ENCODE results near the gene EYS. TPM values are rescaled to one million over a fixed set of nuclear protein-coding genes. Genes with fewer than 3 reads are reported as not detected.
"Not testable (repeated sequence)": the region's sequence is repeated elsewhere in the genome, so short reads cannot be mapped to it uniquely, and the experiment has no call there.

EYS gene
- total and polyA plus RNA-seq, 4 donors: 0.53 to 4.5 (median 2.4) TPM

DNA sequence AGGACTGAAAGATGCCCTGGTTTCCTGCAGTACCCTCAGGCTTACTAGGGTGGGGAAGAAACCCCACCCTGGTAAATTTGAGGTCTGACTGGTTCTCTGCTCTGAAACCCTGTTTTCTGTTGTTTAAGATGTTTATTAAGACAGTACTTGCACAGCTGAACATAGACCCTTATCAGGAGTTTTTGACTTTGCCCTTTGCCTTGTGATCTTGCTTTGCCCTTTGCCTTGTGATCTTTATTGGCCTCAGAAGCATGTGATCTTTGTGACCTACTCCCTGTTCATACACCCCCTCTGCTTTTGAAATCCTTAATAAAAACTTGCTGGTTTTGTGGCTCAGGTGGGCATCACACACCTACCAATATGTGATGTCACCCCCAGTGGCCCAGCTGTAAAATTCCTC lies 1949.8 kb downstream of the EYS start:
- not testable (repeated sequence) for DNase-seq (ENCODE audit: low read depth in 4 of 6, low spot score in 6 of 6); H3K4me1 ChIP-seq (ENCODE audit: control insufficient read depth, insufficient read depth, low read length); H3K27me3 ChIP-seq (ENCODE audit: control insufficient read depth, insufficient read depth, low read length)

DNA sequence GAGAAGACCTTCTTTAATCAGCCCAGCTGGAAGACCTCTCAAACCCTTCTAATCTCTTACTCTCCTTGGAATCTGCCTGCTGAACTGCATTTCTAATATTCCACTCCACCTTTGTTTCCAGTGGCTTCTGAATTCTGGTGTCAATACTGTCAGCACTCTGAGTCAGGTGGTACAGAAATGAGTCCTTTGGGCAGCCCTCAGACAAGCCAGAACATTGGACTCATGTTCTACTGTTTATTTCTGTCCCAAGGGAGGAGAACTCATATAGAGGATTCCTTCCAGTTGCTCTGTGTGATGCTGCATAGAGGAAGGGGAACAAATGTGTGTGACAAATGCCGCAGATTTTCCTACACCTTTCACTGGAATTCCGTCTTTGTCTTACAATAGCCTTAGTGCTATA lies 1956.6 kb downstream of the EYS start:
- WGBS (ENCODE audit: insufficient coverage): no CpG with 5 or more reads among the region's 2 CpGs

More for the DNA sequence above, 1949.8 kb downstream of the EYS start:
- H3K27ac ChIP-seq (ENCODE audit: low read depth, low read length); H3K36me3 ChIP-seq (ENCODE audit: control insufficient read depth, insufficient read depth, low read length); H3K9me3 ChIP-seq (ENCODE audit: control insufficient read depth, insufficient read depth, low read length); H3K4me3 ChIP-seq (ENCODE audit: low read depth, low read length): not testable (repeated sequence)

DNA sequence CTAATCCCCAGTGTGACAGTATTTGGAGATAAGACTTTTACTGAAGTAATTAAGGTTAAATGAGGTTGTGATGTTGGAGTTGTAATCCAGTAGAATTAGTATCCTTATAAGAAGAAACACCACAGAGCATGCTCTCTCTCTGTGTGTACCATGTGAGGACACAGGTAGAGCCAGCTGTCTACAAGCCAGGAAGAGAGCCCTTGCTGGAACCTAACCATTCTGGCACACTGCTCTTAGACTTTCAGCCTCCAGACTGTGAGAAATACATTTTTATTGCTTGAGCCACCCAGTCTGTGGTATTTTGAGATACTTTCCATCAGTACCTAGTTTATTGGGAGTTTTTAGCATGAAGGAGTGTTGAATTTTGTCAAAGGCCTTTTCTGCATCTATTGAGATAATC lies 1961.2 kb downstream of the EYS start:
- Histone ChIP-seq H3K4me3 (ENCODE audit: low read depth, low read length) (no peak overlapping the region), H3K36me3 (ENCODE audit: control insufficient read depth, insufficient read depth, low read length) (no peaks in the 10 kb centered on the region), H3K4me1 (ENCODE audit: control insufficient read depth, insufficient read depth, low read length) (no peaks in the 10 kb centered on the region), H3K9me3 (ENCODE audit: control insufficient read depth, insufficient read depth, low read length) (no peaks in the 10 kb centered on the region), H3K27me3 (ENCODE audit: control insufficient read depth, insufficient read depth, low read length) (no peaks in the 10 kb centered on the region), H3K27ac (ENCODE audit: low read depth, low read length) (no peak overlapping the region)
- no peak for DNase-seq (ENCODE audit: low read depth in 4 of 6, low spot score in 6 of 6)

More for the DNA sequence above, 1956.6 kb downstream of the EYS start:
- no peaks in the 10 kb centered on the region for H3K9me3 ChIP-seq (ENCODE audit: control insufficient read depth, insufficient read depth, low read length)
- no peaks in the 10 kb centered on the region for H3K27me3 ChIP-seq (ENCODE audit: control insufficient read depth, insufficient read depth, low read length)
- no peaks in the 10 kb centered on the region for H3K4me1 ChIP-seq (ENCODE audit: control insufficient read depth, insufficient read depth, low read length)
- no peak overlapping the region for H3K4me3 ChIP-seq (ENCODE audit: low read depth, low read length)
- DNase-seq (ENCODE audit: low read depth in 4 of 6, low spot score in 6 of 6): no peak
- no peaks in the 10 kb centered on the region for H3K36me3 ChIP-seq (ENCODE audit: control insufficient read depth, insufficient read depth, low read length)
- H3K27ac ChIP-seq (ENCODE audit: low read depth, low read length): no peak overlapping the region

DNA sequence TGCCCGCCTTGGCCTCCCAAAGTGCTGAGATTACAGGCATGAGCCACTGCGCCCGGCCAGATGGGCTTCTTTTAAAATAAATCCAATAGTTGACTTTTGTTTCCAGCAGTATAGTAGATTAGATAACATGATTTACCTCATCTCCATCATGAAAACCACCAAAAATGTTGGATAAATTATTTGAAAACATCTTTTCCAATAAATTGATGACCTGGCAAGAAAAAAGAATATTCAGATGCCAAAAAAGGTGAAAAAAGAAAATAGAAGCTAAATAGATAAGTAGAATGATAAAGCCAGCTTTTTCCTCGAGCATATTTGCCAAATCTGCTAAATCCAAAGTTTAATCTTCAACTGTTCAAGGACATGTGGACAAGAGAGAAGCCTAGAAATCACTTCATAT lies 1962.2 kb downstream of the EYS start:
- Histone ChIP-seq H3K9me3 (ENCODE audit: control insufficient read depth, insufficient read depth, low read length) (no peaks in the 10 kb centered on the region), H3K4me1 (ENCODE audit: control insufficient read depth, insufficient read depth, low read length) (no peaks in the 10 kb centered on the region), H3K27me3 (ENCODE audit: control insufficient read depth, insufficient read depth, low read length) (no peaks in the 10 kb centered on the region), H3K36me3 (ENCODE audit: control insufficient read depth, insufficient read depth, low read length) (no peaks in the 10 kb centered on the region), H3K4me3 (ENCODE audit: low read depth, low read length) (no peak overlapping the region), H3K27ac (ENCODE audit: low read depth, low read length) (no peak overlapping the region)
- WGBS (ENCODE audit: insufficient coverage): no CpG with 5 or more reads among the region's 4 CpGs
- DNase-seq (ENCODE audit: low read depth in 4 of 6, low spot score in 6 of 6): no peak

DNA sequence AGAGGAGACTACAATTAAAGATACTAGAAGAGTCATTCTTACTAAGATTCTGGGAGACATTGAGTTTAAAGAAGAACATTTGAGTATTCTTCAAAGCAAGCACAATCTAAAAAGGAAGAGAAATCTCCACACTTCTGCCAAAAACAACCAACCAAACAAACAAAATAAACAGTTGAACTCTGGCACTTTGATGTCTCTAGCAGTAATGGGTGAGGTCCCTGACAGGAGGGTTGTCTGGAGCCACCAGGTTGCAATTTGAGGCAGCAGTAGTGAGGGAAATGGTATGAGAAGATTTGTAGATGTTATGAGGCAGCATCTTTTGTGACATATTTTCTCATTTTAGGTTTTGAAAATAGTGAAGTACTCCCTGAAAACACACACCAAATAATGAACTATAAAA lies 1963.3 kb downstream of the EYS start:
- Histone ChIP-seq H3K27me3 (ENCODE audit: control insufficient read depth, insufficient read depth, low read length) (no peaks in the 10 kb centered on the region), H3K9me3 (ENCODE audit: control insufficient read depth, insufficient read depth, low read length) (no peaks in the 10 kb centered on the region), H3K27ac (ENCODE audit: low read depth, low read length) (no peak overlapping the region), H3K36me3 (ENCODE audit: control insufficient read depth, insufficient read depth, low read length) (no peaks in the 10 kb centered on the region), H3K4me3 (ENCODE audit: low read depth, low read length) (no peak overlapping the region), H3K4me1 (ENCODE audit: control insufficient read depth, insufficient read depth, low read length) (no peaks in the 10 kb centered on the region)
- DNase-seq (ENCODE audit: low read depth in 4 of 6, low spot score in 6 of 6): no peak

DNA sequence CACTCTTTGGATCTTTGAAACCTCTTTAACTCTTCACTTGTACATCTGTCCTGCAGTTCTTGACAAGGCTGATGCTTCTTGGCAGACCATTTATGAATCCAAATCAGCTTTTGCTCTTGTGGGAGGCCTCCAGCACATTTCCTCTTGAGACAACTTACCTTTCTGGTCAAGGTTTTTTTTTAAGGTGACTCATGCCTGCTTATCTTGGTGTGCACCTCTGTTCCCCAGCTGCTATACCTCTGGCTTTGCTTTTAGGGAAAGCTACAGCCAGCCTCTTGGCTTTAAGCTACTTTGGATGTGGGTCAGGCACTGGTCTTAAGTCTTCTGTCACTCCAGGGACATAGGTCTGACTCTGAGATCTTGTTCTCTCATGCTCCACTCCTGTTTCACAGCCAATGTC lies 1965.0 kb downstream of the EYS start:
- Histone ChIP-seq H3K4me3 (ENCODE audit: low read depth, low read length) (no peak overlapping the region), H3K27ac (ENCODE audit: low read depth, low read length) (no peak overlapping the region), H3K4me1 (ENCODE audit: control insufficient read depth, insufficient read depth, low read length) (no peaks in the 10 kb centered on the region), H3K27me3 (ENCODE audit: control insufficient read depth, insufficient read depth, low read length) (no peaks in the 10 kb centered on the region), H3K9me3 (ENCODE audit: control insufficient read depth, insufficient read depth, low read length) (no peaks in the 10 kb centered on the region), H3K36me3 (ENCODE audit: control insufficient read depth, insufficient read depth, low read length) (no peaks in the 10 kb centered on the region)
- DNase-seq (ENCODE audit: low read depth in 4 of 6, low spot score in 6 of 6): no peak

DNA sequence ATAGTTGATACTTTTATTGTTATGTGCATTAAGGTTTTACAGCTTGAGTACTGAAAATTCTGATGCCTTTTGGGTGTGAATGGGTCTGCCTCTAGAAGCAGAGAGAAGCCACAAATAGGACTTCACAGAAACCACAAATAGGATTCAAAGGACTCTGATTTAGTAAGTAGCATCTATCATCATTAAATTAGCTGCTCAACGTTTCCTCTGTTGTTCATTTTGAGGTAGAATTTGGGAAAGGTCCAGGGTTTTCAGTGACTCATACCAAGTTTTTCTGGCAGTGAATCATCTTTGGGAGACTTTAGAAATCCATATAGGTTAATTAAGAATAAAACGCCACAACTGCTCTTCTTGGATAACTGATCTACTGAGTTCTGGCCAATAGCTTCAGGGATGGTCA lies 1966.3 kb downstream of the EYS start:
- Histone ChIP-seq H3K9me3 (ENCODE audit: control insufficient read depth, insufficient read depth, low read length) (no peaks in the 10 kb centered on the region), H3K27ac (ENCODE audit: low read depth, low read length) (no peak overlapping the region), H3K36me3 (ENCODE audit: control insufficient read depth, insufficient read depth, low read length) (no peaks in the 10 kb centered on the region), H3K27me3 (ENCODE audit: control insufficient read depth, insufficient read depth, low read length) (no peaks in the 10 kb centered on the region), H3K4me1 (ENCODE audit: control insufficient read depth, insufficient read depth, low read length) (no peaks in the 10 kb centered on the region), H3K4me3 (ENCODE audit: low read depth, low read length) (no peak overlapping the region)
- WGBS (ENCODE audit: insufficient coverage): no CpG with 5 or more reads among the region's 2 CpGs
- peak in 1 of 6 donors; percentile 5 for DNase-seq (ENCODE audit: low read depth in 4 of 6, low spot score in 6 of 6)

DNA sequence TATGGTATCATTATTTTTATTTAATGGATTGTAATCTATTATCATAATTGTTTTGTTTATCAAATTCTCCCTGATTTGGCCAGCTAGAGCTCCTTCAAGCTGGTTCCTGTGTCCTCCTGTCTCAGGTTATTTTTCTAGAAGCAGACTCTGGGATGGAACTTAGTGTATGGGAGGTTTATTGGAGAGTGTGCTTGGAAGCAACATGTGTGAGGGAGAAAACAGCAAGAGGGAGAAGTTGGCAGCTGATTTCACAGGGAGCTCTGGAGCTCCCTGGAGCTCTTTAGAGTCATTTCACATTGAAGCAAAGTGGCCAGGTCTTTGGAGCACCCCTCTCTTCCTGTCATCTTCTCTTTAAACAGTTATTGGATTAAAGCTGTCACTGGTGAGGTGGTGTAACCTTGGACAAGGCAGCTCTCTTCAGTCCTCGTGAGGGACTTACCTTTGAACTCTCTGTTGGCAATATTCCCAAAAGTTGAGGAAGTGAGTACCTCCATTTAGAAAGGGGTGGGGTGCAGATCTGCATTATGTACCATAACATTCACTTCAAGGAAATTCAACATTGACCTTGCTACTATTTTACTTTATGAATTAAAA lies 1967.8 kb downstream of the EYS start:
- Histone ChIP-seq H3K27me3 (ENCODE audit: control insufficient read depth, insufficient read depth, low read length) (no peaks in the 10 kb centered on the region), H3K4me3 (ENCODE audit: low read depth, low read length) (no peak overlapping the region), H3K27ac (ENCODE audit: low read depth, low read length) (no peak overlapping the region), H3K36me3 (ENCODE audit: control insufficient read depth, insufficient read depth, low read length) (no peaks in the 10 kb centered on the region), H3K4me1 (ENCODE audit: control insufficient read depth, insufficient read depth, low read length) (no peaks in the 10 kb centered on the region), H3K9me3 (ENCODE audit: control insufficient read depth, insufficient read depth, low read length) (no peaks in the 10 kb centered on the region)
- no CpG with 5 or more reads among the region's 1 CpG for WGBS (ENCODE audit: insufficient coverage)
- DNase-seq (ENCODE audit: low read depth in 4 of 6, low spot score in 6 of 6): no peak

DNA sequence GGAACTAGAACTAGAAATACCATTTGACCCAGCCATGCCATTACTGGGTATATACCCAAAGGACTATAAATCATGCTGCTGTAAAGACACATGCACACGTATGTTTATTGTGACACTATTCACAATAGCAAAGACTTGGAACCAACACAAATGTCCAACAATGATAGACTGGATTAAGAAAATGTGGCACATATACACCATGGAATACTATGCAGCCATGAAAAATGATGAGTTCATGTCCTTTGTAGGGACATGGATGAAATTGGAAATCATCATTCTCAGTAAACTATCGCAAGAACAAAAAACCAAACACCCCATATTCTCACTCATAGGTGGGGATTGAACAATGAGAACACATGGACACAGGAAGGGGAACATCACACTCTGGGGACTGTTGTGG lies 1968.8 kb downstream of the EYS start:
- not testable (repeated sequence) for H3K27ac ChIP-seq (ENCODE audit: low read depth, low read length); H3K9me3 ChIP-seq (ENCODE audit: control insufficient read depth, insufficient read depth, low read length); H3K36me3 ChIP-seq (ENCODE audit: control insufficient read depth, insufficient read depth, low read length); H3K4me3 ChIP-seq (ENCODE audit: low read depth, low read length); H3K4me1 ChIP-seq (ENCODE audit: control insufficient read depth, insufficient read depth, low read length); DNase-seq (ENCODE audit: low read depth in 4 of 6, low spot score in 6 of 6); H3K27me3 ChIP-seq (ENCODE audit: control insufficient read depth, insufficient read depth, low read length)
- WGBS (ENCODE audit: insufficient coverage): no CpG with 5 or more reads among the region's 2 CpGs

DNA sequence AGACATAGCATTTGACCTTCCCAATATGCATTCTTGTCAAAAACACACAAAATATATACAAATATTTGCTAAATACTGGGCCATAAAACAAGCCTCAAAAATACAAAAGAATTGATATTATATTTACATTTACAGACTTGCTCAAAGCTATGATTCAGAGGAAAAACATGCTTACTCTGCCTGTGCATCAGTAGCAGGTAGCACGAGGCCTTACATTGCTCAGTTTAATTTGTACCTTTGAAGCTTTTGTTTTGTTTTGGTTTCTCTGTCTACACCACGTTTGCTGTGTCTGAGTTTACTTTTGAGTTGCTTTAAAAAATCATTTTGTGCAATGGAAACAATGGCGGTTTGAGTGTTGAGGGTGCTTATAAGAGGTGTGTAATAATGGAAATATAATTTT lies 1972.1 kb downstream of the EYS start:
- Histone ChIP-seq H3K4me1 (ENCODE audit: control insufficient read depth, insufficient read depth, low read length) (no peaks in the 10 kb centered on the region), H3K36me3 (ENCODE audit: control insufficient read depth, insufficient read depth, low read length) (no peaks in the 10 kb centered on the region), H3K27me3 (ENCODE audit: control insufficient read depth, insufficient read depth, low read length) (no peaks in the 10 kb centered on the region), H3K27ac (ENCODE audit: low read depth, low read length) (no peak overlapping the region), H3K4me3 (ENCODE audit: low read depth, low read length) (no peak overlapping the region), H3K9me3 (ENCODE audit: control insufficient read depth, insufficient read depth, low read length) (no peaks in the 10 kb centered on the region)
- DNase-seq (ENCODE audit: low read depth in 4 of 6, low spot score in 6 of 6): no peak
- no CpG with 5 or more reads among the region's 3 CpGs for WGBS (ENCODE audit: insufficient coverage)

Measured in spinal cord (tissue), 10 donors.